Measurements from ENCODE around the gene FAM3C. TPM values are rescaled to one million over a fixed set of nuclear protein-coding genes. Genes with fewer than 3 reads are reported as not detected.

The FAM3C gene
- total RNA-seq, 2 donors from 2014 or later = 46.3 to 57.7 TPM

DNA sequence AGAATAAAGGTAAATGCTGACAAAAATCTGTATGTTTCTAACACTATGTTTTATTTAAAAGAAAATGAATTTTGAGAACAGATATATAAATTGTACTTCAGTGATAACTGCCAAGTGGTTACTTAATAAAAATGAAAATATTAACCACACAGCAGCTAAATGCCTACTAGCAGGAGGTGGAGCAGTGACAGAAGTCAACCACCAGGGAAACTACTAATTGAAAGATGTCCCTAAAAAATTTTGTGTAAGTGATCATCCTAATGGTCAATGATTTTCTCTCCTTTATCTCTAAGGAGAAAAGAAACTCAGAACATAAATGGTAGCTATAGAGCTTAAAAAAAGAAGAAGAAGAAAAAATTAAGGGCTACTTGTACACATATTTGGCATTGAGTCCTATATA lies 44.4 kb downstream of the FAM3C start:
- no peak overlapping the region for H3K9ac ChIP-seq (ENCODE audit: low read depth in 2 of 2, low read length in 2 of 2)
- H3K9me3 ChIP-seq = no peaks in the 10 kb centered on the region
- intact Hi-C loops (cut with DNase I) = no loop called here
- H3K4me1 ChIP-seq = no peaks in the 10 kb centered on the region
- no peak overlapping the region for H3K4me3 ChIP-seq
- H3K27me3 ChIP-seq = no peaks in the 10 kb centered on the region
- H3K36me3 ChIP-seq = no peaks in the 10 kb centered on the region
- TF ChIP-seq CTCF (IDR thresholded peaks at IDR 0.05) = no peak
- no peak overlapping the region for H3K27ac ChIP-seq
- no peak for DNase-seq

GRCh38 chr7:121344497-121344896 lies 51.6 kb downstream of the FAM3C start:
- no peaks in the 10 kb centered on the region for H3K36me3 ChIP-seq
- no peak overlapping the region for H3K27ac ChIP-seq
- no peaks in the 10 kb centered on the region for H3K9me3 ChIP-seq
- no peak for TF ChIP-seq CTCF (IDR thresholded peaks at IDR 0.05)
- no peak overlapping the region for H3K9ac ChIP-seq (ENCODE audit: low read depth in 2 of 2, low read length in 2 of 2)
- H3K27me3 ChIP-seq = no peaks in the 10 kb centered on the region
- no peak overlapping the region for H3K4me3 ChIP-seq
- intact Hi-C loops (cut with DNase I) = no loop called here
- no peaks in the 10 kb centered on the region for H3K4me1 ChIP-seq
- DNase-seq = peak; percentile 40

DNA sequence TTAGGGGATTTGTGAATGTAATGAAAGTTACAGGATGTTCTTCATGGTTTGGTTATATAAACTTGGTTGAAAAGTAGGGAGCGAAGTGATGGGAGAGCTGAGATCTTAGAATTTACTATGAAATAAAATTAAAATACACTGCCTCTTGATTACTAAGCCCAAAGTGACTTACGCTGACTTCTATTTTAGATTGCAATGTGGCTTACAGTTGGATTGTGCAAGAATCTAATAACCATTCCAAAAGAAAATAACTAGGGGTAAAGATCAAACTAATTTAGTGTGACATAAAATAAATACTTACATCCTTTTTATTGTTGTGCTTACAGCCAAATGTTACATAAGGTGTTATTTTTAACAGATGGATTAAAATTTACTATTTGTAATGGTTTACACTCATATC lies 52.0 kb downstream of the FAM3C start:
- H3K4me3 ChIP-seq = no peak overlapping the region
- H3K4me1 ChIP-seq = no peaks in the 10 kb centered on the region
- TF ChIP-seq CTCF (IDR thresholded peaks at IDR 0.05) = no peak
- DNase-seq = no peak
- intact Hi-C loops (cut with DNase I) = no loop called here
- no peaks in the 10 kb centered on the region for H3K36me3 ChIP-seq
- H3K27me3 ChIP-seq = no peaks in the 10 kb centered on the region
- H3K9me3 ChIP-seq = no peaks in the 10 kb centered on the region
- H3K27ac ChIP-seq = no peak overlapping the region
- H3K9ac ChIP-seq (ENCODE audit: low read depth in 2 of 2, low read length in 2 of 2) = no peak overlapping the region

- TF ChIP-seq CTCF (IDR thresholded peaks at IDR 0.05) = no peak
- H3K27ac ChIP-seq = no peak overlapping the region
- intact Hi-C loops (cut with DNase I) = no loop called here
Observed at GRCh38 chr7:121343302-121343701, 52.8 kb downstream of the FAM3C start.

DNA sequence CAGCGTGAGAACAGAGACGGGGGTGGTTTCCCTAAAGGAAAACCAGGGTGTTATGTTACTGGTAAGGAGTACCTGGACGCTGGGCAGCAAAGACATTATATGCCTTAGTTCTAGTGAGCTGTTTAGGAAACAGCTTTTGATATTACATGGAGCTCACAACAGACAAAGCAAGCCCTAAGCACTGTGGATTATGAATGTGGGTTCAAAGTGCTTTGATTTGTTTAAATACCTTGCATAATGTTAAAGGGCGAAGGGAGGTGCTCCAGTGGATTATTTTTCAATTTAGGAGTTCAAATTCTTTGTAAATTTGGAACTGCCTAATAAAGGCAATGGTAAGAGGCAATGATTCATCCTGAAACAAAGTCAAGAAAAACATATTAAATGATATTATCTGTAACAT lies 53.5 kb downstream of the FAM3C start:
- no peaks in the 10 kb centered on the region for H3K4me1 ChIP-seq
- no peaks in the 10 kb centered on the region for H3K9me3 ChIP-seq
- no peaks in the 10 kb centered on the region for H3K36me3 ChIP-seq
- no peak overlapping the region for H3K4me3 ChIP-seq
- DNase-seq = no peak
- intact Hi-C loops (cut with DNase I) = no loop called here
- no peak for TF ChIP-seq CTCF (IDR thresholded peaks at IDR 0.05)
- H3K9ac ChIP-seq (ENCODE audit: low read depth in 2 of 2, low read length in 2 of 2) = no peak overlapping the region
- no peaks in the 10 kb centered on the region for H3K27me3 ChIP-seq
- no peak overlapping the region for H3K27ac ChIP-seq

More at GRCh38 chr7:121343302-121343701, 52.8 kb downstream of the FAM3C start:
- no peak for DNase-seq
- Histone ChIP-seq H3K4me3 (no peak overlapping the region), H3K36me3 (no peaks in the 10 kb centered on the region), H3K27me3 (no peaks in the 10 kb centered on the region), H3K4me1 (no peaks in the 10 kb centered on the region), H3K9me3 (no peaks in the 10 kb centered on the region), H3K9ac (ENCODE audit: low read depth in 2 of 2, low read length in 2 of 2) (no peak overlapping the region)

DNA sequence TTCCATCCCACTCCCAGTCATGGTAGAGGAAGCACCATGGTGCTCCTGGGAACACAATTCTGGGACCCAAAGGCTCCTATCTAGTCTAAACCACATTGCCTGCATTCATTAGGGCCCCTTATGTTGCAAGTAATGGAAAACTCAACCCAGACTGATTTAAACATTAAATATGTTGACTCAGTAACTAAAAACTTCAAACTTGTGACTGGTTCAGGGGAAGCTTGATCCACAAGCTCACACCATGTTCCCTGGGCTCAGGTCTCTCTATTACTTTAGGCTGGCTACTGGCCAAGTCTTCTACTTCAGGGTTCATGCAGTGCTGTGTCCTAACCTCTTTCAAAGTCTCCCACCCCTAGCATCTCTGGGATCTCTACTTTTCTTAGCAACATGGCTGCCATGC lies 54.2 kb downstream of the FAM3C start:
- no peak for TF ChIP-seq CTCF (IDR thresholded peaks at IDR 0.05)
- no peaks in the 10 kb centered on the region for H3K27me3 ChIP-seq
- no peak overlapping the region for H3K9ac ChIP-seq (ENCODE audit: low read depth in 2 of 2, low read length in 2 of 2)
- H3K27ac ChIP-seq = no peak overlapping the region
- intact Hi-C loops (cut with DNase I) = no loop called here
- no peaks in the 10 kb centered on the region for H3K36me3 ChIP-seq
- no peak overlapping the region for H3K4me3 ChIP-seq
- no peaks in the 10 kb centered on the region for H3K9me3 ChIP-seq
- DNase-seq = no peak
- H3K4me1 ChIP-seq = no peaks in the 10 kb centered on the region
